Measurements from ENCODE around the gene ZBTB18.

The ZBTB18 gene

GRCh38 chr1:244096691-244097090 lies 45.6 kb downstream of the ZBTB18 start:
- TF ChIP-seq GATA3 (IDR thresholded peaks at IDR 0.05; ENCODE audit: low read depth, low read length) (no peak), GATA2 (IDR thresholded peaks at IDR 0.05; ENCODE audit: low read depth, low read length) (no peak)

- TF ChIP-seq GATA3 (IDR thresholded peaks at IDR 0.05; ENCODE audit: low read depth, low read length) (no peak), GATA2 (IDR thresholded peaks at IDR 0.05; ENCODE audit: low read depth, low read length) (no peak)
Observed at GRCh38 chr1:244097523-244098405, 46.7 kb downstream of the ZBTB18 start.

GRCh38 chr1:244099258-244099930 lies 48.3 kb downstream of the ZBTB18 start:
- TF ChIP-seq GATA2 (IDR thresholded peaks at IDR 0.05; ENCODE audit: low read depth, low read length) (no peak), GATA3 (IDR thresholded peaks at IDR 0.05; ENCODE audit: low read depth, low read length) (no peak)

- TF ChIP-seq GATA2 (IDR thresholded peaks at IDR 0.05; ENCODE audit: low read depth, low read length) (no peak), GATA3 (IDR thresholded peaks at IDR 0.05; ENCODE audit: low read depth, low read length) (no peak)
Observed at GRCh38 chr1:244100276-244100675, 49.2 kb downstream of the ZBTB18 start.

GRCh38 chr1:244100704-244101453 lies 49.8 kb downstream of the ZBTB18 start:
- no peak for TF ChIP-seq GATA2 (IDR thresholded peaks at IDR 0.05; ENCODE audit: low read depth, low read length)
- TF ChIP-seq GATA3 (IDR thresholded peaks at IDR 0.05; ENCODE audit: low read depth, low read length) = no peak

- TF ChIP-seq GATA2 (IDR thresholded peaks at IDR 0.05; ENCODE audit: low read depth, low read length) (no peak), GATA3 (IDR thresholded peaks at IDR 0.05; ENCODE audit: low read depth, low read length) (no peak)
Observed at GRCh38 chr1:244102046-244102445, 51.0 kb downstream of the ZBTB18 start.

- TF ChIP-seq GATA2 (IDR thresholded peaks at IDR 0.05; ENCODE audit: low read depth, low read length) = no peak
- no peak for TF ChIP-seq GATA3 (IDR thresholded peaks at IDR 0.05; ENCODE audit: low read depth, low read length)
Observed at GRCh38 chr1:244102468-244102867, 51.4 kb downstream of the ZBTB18 start.

GRCh38 chr1:244104309-244105060 lies 53.4 kb downstream of the ZBTB18 start:
- TF ChIP-seq GATA2 (IDR thresholded peaks at IDR 0.05; ENCODE audit: low read depth, low read length) (no peak), GATA3 (IDR thresholded peaks at IDR 0.05; ENCODE audit: low read depth, low read length) (no peak)

- TF ChIP-seq GATA2 (IDR thresholded peaks at IDR 0.05; ENCODE audit: low read depth, low read length) (no peak), GATA3 (IDR thresholded peaks at IDR 0.05; ENCODE audit: low read depth, low read length) (no peak)
Observed at GRCh38 chr1:244106176-244106575, 55.1 kb downstream of the ZBTB18 start.
